Vagina (tissue), 2 donors: ENCODE data around the gene OR10J5.

Experiments used
- POLR2A ChIP-seq, 2 donors: fragments of 450-650 bp; IDR thresholded peaks; one replicate each; pipeline ENCODE4 v1.6.1; 2017; ENCODE audit warnings: antibody characterized with exemption in 2 of 2, mild to moderate bottlenecking in 2 of 2, moderate library complexity in 2 of 2
- POLR2AphosphoS5 ChIP-seq, 2 donors: sonication (generic); formaldehyde crosslinking; IDR thresholded peaks; one replicate each; pipeline ENCODE4 v1.9.0; 2017; ENCODE audit warnings: antibody characterized with exemption in 2 of 2, mild to moderate bottlenecking in 2 of 2, low read depth in 1 of 2; ENCODE audit not compliant: insufficient read depth in 1 of 2

GRCh38 chr1:159556931-159557369, 21.1 kb upstream of the OR10J5 start:
- TF ChIP-seq POLR2A (IDR thresholded peaks at IDR 0.05), result no peak
- no peak for TF ChIP-seq POLR2AphosphoS5 (IDR thresholded peaks at IDR 0.05; ENCODE audit: insufficient read depth in 1 of 2, low read depth in 1 of 2)
